HG02763 (cell line): Measurements from ENCODE around the gene MGP.

Experiments
- ATAC-seq: cut with Tn5 transposase; IDR thresholded peaks from one replicate; pipeline ENCODE4 v1.9.1; 2021; ENCODE audit warnings: mild to moderate bottlenecking, moderate library complexity; ENCODE audit not compliant: unreplicated experiment

The MGP gene

GRCh38 chr12:14903386-14904098 is 17.9 kb upstream of the MGP start:
- ATAC-seq = no peak

- no peak for ATAC-seq
Measured at GRCh38 chr12:14902465-14902864, 16.8 kb upstream of the MGP start.

- no peak for ATAC-seq
Measured at GRCh38 chr12:14901228-14901562, 15.5 kb upstream of the MGP start.

DNA sequence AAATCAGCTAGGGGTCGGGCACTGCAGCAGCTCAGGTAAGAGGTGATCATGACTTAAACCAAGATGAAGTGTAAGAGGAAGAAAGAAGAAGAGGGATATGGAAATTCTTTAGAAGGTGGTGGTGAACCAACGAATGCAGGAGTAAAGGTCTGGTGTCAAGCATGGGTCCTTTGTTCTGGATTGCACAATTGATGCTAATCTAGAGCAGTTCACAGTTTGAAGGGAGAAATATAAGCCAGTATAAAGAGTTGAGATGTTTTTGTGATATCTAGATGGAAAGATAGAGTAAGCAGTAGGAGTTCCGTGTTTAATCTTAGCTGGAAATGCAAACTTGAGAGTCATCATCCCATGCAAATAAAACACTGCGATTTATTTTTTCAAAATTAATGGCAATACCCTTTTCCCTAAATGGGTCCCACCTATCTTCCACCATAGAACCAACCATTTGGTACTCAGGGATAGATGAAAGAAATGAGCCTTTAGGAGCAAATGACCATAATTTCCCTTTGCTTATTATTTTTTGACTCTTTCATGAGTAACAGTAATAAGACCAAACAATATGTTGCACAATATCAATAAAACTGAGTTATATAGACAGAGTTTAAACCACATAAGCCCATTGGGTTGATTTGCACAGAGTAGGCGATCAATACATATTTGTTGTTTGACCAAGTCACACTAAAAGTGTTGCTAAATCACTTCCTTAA is 15.0 kb upstream of the MGP start:
- no peak for ATAC-seq

- ATAC-seq = no peak
Measured at GRCh38 chr12:14896521-14897169, 11.0 kb upstream of the MGP start.

DNA sequence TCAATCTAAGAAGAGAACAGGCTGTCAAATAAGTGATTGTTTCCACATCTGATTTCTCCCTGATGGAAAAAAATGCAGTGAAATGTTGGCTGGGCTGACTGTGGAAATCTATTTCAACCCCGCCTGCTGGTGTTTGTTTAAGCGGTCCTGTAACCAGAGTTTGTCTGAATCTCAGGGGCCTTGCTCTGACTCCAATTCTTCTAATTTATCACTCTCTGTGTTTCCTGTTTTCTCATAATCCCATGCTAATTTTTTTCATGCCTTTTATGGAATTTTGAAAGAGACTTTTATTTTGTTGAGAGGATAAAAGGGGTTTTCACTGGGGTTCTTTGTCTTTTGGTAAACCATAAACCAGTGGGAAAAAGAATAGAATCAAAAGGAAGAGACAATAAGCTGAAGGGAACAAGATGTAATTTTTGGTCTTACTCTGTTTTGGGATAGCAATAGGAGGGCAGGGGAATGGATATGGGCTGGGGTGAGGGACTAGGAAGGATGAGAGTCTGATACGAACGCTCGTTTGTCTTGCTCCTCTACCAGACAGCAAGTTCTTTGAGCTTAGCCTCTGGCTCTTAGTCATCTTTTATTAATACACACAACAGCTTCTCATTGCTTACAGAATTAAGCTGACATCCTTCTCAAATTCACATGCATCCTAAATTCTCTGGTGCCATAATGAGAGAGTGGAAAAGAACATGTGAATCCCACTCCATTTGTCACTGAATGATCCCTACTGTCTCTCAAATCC is 8.0 kb upstream of the MGP start:
- no peak for ATAC-seq

- ATAC-seq = no peak
Measured at GRCh38 chr12:14892726-14893505, 7.3 kb upstream of the MGP start.

DNA sequence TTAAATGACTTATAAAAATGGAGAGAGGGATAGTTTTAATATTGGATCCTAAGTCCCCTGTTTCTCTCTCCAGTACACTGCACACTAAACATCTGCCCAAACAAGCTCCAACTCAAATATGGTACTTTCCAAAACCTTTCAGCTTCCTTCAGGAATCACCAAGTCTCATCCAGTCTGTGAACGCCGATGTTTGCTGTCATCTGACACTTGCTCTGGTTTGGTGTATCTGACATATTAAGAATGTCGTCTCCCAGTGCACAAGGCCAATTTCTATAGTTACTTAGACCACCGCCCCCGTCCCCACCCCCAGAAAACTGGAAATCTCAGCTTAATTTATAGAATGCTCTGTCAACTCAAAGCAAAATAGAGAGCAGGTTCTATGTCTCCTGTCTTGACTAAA is 5.0 kb upstream of the MGP start:
- no peak for ATAC-seq

- ATAC-seq = no peak
Measured at GRCh38 chr12:14886271-14886670, 617 bp upstream of the MGP start.

DNA sequence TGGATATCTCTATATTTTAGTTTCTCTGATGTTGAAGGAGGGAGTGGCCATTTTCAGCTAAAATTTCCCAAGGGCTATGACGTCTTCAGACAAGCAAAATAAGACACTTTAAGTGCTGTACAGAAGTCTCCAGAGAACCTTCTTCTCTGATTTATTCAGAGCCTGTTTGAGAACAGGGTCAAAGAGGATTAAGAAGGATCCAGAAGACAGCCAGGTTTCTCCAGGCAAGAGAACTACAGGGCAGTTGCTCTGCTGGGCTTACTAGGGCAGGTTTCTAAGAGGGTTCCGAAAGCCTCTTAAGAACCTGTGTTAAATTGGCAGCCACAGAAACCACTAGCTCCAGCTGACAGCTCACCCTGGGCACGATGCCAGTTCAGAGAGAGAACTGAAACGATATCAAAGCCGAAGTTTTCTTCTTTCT is 1.2 kb downstream of the MGP start:
- ATAC-seq = peak; percentile 98

DNA sequence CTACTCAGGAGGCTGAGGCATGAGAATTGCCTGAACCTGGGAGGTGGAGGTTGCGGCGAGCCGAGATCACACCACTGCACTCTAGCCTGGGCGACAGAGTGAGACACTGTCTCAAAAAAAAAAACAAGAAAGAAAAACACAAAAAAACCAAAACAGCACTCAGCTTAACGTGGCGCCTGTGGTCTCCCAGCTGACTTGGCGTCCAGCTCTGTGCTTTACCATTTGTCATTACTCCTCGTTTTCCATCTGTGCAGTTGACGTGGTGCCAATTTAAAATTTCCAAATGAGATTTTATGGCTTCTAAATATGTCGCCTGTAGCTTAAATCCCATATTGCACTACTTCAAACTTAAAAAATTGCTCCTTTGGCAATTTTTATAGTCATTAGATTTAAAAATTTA is 2.0 kb downstream of the MGP start:
- no peak for ATAC-seq

- ATAC-seq = no peak
Measured at GRCh38 chr12:14880890-14881453, 4.7 kb downstream of the MGP start.

- ATAC-seq = no peak
Measured at GRCh38 chr12:14879222-14879933, 6.3 kb downstream of the MGP start.

DNA sequence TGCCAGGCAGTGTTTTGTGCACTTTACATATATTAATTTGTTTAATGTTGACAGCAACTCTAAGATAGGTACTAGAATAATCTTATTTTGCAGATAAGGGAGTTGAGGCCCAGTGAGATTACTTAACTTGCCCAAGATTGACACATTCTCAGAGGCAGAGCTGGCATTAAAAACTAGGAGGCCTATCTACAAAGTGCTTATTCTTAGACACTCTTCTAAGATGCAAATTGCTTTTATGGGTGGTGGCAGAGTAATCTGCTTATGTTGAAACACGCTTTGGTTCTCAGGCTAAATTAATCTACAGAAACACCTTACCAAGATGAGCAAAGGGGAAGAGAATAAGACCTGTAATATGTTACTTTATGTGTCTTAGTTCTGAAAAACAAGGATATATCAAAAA is 7.2 kb downstream of the MGP start:
- ATAC-seq = no peak

- ATAC-seq = no peak
Measured at GRCh38 chr12:14876833-14877232, 8.8 kb downstream of the MGP start.

DNA sequence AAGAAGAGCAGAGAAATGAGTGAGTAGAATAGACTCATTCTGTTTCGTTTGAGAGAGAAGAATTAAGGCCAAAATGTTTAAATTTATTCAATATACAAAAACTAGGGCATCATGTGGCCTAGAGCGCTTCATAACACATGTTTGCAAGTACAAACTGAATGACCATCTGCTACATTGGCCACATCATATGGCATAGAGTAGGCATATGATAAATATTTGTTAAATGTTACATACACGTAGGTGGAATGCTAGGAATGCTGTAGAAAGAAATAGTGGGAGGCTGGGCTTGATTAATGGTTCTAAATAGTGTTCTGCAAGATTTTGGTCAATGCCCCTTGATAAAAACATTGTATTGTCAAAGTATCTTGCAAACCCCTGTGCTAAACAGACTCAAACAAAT is 10.8 kb downstream of the MGP start:
- ATAC-seq = no peak

DNA sequence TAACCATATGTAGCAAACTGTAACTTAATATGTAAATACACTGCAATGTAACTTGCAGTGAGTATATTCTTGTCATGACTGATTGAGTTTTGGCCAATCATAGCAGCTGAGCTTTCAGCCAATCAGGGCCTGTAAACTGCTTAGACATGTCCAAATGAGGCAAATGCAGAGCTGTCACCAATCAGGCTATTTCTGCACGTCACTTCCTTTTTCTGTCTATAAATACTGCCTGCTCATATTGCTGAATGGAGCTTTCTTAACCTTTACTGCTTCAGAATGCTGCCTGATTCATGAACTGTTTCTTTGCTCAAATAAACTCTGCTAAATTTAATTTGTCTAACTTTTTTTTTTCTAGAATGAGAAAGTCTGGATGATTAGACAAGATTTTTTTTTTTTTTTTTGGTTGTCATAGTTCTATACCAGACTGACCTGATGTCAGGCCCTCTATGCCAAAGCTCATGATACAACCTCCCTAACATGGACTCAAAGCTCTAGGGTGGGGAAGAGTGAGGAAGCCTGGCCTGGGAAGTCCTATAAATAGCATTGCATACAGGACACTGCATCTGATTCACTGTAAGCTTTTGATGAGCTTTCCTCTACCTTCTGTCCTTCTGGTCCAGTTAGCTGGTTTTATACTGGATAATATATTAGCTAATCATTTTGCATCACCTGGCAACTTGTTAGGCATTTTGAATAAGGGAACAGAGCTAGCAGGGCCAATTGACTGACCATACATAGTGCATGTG is 12.0 kb downstream of the MGP start:
- no peak for ATAC-seq

- ATAC-seq = no peak
Measured at GRCh38 chr12:14871886-14872285, 13.8 kb downstream of the MGP start.

DNA sequence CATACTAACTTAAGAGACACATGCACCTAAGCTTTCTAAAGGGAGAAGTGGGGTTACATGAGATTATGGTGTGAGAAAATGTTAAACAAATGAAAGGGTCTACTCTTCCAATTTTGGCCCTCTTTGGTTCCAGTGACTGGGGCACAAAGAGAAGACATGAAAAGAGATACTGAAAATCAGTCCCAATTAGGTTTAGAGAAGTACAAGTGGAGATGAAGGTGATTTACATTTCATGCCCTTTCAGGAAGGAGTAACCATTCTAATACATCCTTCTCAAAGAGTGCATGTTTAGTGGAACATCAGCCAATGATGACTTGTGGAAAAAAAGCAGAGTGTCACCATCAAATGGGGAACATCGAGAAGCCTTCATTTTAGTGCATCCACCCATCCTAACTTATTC is 14.4 kb downstream of the MGP start:
- no peak for ATAC-seq
